Measurements from ENCODE around the gene CNPY1.

The CNPY1 gene

DNA sequence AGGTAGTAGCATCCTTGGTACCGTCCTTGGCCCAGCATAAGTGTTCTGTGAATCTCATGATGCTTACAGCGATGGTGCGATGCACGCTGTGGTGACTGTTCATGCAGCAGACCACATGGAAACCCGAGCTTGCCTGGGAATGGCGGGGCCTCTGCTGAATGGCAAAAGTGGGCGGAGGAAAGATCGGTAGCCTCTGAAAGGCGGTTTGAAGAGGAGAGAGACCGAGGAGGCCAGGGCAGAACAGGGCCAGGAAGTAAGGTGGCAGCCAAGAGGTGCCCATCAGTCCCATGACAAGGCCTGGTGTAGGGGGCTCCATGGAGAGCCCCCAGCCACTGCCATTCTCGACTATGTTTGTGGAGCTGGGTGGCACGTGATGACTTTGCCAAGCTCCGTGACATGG is 33.2 kb upstream of the CNPY1 start:
- in situ Hi-C loops (cut with HindIII; ENCODE audit: low sequenced_read_pairs) = no loop called here
- DNase-seq (ENCODE audit: low read depth) = no peak
- TF ChIP-seq, protein P1, sequence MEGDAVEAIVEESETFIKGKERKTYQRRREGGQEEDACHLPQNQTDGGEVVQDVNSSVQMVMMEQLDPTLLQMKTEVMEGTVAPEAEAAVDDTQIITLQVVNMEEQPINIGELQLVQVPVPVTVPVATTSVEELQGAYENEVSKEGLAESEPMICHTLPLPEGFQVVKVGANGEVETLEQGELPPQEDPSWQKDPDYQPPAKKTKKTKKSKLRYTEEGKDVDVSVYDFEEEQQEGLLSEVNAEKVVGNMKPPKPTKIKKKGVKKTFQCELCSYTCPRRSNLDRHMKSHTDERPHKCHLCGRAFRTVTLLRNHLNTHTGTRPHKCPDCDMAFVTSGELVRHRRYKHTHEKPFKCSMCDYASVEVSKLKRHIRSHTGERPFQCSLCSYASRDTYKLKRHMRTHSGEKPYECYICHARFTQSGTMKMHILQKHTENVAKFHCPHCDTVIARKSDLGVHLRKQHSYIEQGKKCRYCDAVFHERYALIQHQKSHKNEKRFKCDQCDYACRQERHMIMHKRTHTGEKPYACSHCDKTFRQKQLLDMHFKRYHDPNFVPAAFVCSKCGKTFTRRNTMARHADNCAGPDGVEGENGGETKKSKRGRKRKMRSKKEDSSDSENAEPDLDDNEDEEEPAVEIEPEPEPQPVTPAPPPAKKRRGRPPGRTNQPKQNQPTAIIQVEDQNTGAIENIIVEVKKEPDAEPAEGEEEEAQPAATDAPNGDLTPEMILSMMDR (IDR thresholded peaks at IDR 0.05; ENCODE audit: low read depth, low read length, missing control alignments) = no peak
- H3K4me3 ChIP-seq (ENCODE audit: low read depth, low read length) = no peak overlapping the region

DNA sequence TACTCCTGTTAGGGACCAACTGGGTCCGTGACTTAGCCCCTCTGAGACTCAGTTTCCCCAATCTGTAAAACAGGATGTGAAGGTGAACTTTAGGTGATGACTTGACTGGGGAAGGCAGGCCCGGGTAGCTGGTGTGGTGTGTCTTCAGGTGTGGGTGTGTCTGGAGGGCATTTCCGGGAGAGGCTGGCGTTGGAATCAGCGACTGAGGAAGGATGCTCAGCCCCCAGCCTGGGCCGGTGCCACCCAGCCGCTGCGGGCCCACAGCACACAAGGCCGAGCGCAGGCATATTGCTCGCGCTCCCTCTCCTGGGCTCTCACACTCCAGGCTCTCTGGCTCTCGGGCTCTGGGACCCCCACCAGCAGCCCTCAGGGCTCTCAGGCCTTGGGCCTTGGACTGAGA is 31.7 kb upstream of the CNPY1 start:
- H3K4me3 ChIP-seq (ENCODE audit: low read depth, low read length) = no peak overlapping the region
- no peak for DNase-seq (ENCODE audit: low read depth)
- TF ChIP-seq, protein P1 (IDR thresholded peaks at IDR 0.05; ENCODE audit: low read depth, low read length, missing control alignments) = no peak
- in situ Hi-C loops (cut with HindIII; ENCODE audit: low sequenced_read_pairs) = no loop called here

DNA sequence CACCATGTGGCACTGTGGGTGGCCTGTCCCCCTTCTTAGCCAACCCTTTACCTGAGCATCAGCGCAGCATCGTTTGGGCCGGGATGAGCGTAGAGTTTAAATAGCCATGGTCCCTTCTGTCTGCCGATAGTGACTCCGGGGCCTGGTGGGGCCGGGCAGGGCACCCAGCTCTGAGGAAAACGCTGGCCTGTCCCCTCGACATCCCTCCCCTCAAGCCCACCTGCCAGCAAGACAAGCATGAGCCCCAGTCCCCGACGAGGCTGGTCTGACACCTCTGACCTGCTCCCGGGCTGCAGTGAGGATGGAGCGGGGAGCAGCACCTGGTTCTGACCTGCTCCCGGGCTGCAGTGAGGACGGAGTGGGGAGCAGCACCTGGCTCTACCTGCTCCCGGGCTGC is 31.1 kb upstream of the CNPY1 start:
- no peak for DNase-seq (ENCODE audit: low read depth)
- TF ChIP-seq, protein P1 (IDR thresholded peaks at IDR 0.05; ENCODE audit: low read depth, low read length, missing control alignments) = no peak
- in situ Hi-C loops (cut with HindIII; ENCODE audit: low sequenced_read_pairs) = no loop called here
- no peak overlapping the region for H3K4me3 ChIP-seq (ENCODE audit: low read depth, low read length)

DNA sequence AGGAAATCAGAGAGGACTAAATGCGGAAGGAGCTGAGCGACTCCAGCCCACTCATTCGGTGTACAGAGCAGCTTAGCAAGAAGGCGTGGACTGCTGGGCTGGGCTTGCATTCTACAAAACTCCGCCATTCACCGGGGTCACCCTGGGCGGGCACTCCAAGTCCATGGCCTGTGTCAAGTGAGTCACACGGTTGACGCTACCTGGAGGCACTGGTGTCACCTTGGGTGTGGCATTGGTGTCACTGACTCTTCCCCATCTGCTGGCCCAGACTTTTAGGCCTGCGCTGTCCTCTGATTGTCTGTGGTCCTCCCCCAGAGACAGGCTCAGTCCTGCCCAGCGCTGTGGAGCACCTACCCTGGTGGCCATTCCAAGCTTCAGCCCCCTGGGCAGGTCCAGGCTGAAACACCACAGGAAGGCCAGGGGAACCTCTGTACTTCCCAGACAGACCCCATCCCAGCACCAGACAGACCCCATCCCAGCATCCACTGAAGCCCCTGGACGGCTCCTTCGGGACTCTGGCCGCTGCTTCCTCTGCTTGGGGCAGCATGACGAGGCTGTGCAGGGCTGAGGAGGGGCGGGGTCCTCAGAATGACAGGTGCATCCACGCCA is 30.6 kb upstream of the CNPY1 start:
- TF ChIP-seq, protein P1 (IDR thresholded peaks at IDR 0.05; ENCODE audit: low read depth, low read length, missing control alignments) = no peak
- DNase-seq (ENCODE audit: low read depth) = no peak
- in situ Hi-C loops (cut with HindIII; ENCODE audit: low sequenced_read_pairs) = no loop called here
- H3K4me3 ChIP-seq (ENCODE audit: low read depth, low read length) = no peak overlapping the region

DNA sequence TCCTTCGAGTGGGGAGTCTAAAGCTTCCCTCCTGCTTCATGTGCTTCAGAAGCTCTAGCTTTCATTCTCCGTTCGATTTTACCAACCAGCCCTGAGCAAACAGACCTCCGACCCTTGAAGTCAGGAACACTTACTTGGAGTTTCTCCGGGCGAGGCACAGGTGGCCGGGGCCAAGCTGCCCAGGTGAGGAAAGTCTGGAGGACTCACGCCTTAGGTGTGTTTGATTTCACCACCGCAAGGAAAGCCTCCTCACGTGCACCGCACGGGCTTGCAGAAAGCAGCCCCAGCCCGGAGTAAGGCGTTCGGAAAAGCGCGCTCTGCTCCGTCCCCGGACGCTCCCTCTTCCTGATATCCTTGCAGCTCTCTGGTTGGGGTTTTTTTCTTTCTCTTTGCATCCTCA is 30.1 kb upstream of the CNPY1 start:
- TF ChIP-seq, protein P1 (IDR thresholded peaks at IDR 0.05; ENCODE audit: low read depth, low read length, missing control alignments) = no peak
- in situ Hi-C loops (cut with HindIII; ENCODE audit: low sequenced_read_pairs) = no loop called here
- no peak overlapping the region for H3K4me3 ChIP-seq (ENCODE audit: low read depth, low read length)
- DNase-seq (ENCODE audit: low read depth) = no peak

DNA sequence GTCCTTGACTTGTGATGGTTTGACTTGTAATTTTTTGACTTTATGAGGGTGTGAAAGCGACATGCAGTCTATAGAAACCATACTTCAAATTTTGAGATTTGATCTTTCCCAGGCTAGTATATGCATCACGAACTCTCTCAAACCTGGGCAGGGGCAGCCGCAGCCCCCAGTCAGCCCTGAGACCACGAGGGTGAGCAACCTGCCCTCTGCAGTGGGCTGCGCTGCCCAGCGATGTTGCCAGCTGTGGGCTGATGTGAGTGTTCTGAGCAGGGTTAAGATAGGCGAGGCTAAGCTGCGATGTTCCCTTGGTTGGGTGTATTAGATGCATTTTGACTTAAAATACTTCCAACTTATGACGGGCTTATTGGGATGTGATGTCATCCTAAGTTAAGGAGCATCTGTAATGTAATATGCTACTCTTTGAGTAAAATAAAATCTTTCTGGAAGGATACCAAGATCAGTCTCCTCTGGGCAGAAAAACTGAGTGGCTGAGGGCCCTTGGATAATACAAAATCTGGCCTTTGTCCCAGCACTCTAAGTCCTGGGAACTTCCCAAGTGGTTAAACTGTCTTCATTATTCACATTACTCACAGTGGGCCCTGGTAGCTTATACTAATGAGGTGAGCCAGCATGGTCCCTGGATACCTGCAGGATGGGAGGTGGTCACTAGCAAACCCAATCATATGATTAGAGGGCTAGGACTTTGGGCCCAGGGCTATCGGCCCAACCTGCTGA is 28.4 kb upstream of the CNPY1 start:
- no peak for DNase-seq (ENCODE audit: low read depth)
- TF ChIP-seq, protein P1 (IDR thresholded peaks at IDR 0.05; ENCODE audit: low read depth, low read length, missing control alignments) = no peak
- in situ Hi-C loops (cut with HindIII; ENCODE audit: low sequenced_read_pairs) = no loop called here
- no peak overlapping the region for H3K4me3 ChIP-seq (ENCODE audit: low read depth, low read length)
